RWPE2 (cell line): ENCODE results near the gene CIP2A.

ENCODE experiments used
- ATAC-seq: fragments of 200-7000 bp; cut with Tn5 transposase; 3 replicates; pipeline ENCODE4 v1.9.1; 2021; ENCODE audit warnings: low read depth
- DNase-seq: peaks from one replicate; pipeline ENCODE4 v3.0.0-alpha.2; 2020; ENCODE audit warnings: low spot score
- H3K27ac ChIP-seq: fragments of 450-650 bp; 2 replicates; pipeline ENCODE4 v1.5.1; 2017; ENCODE audit warnings: mild to moderate bottlenecking; ENCODE audit not compliant: poor library complexity, severe bottlenecking
- H3K27me3 ChIP-seq: fragments of 250-450 bp; sonication (Bioruptor Pico); 2 replicates; pipeline ENCODE4 v1.5.1; 2021; ENCODE audit warnings: mild to moderate bottlenecking, moderate library complexity; ENCODE audit not compliant: insufficient read depth, poor library complexity, severe bottlenecking
- H3K36me3 ChIP-seq: fragments of 250-450 bp; sonication (Bioruptor Pico); 2 replicates; pipeline ENCODE4 v1.5.1; 2020; ENCODE audit warnings: low read depth, mild to moderate bottlenecking, moderate library complexity
- H3K4me1 ChIP-seq: fragments of 250-450 bp; sonication (Bioruptor Pico); 2 replicates; pipeline ENCODE4 v1.5.1; 2021; ENCODE audit warnings: mild to moderate bottlenecking, moderate library complexity; ENCODE audit not compliant: insufficient read depth, poor library complexity, severe bottlenecking
- H3K4me3 ChIP-seq: fragments of 250-450 bp; sonication (Bioruptor Pico); 2 replicates; pipeline ENCODE4 v1.5.1; 2021; ENCODE audit warnings: mild to moderate bottlenecking, moderate library complexity; ENCODE audit not compliant: severe bottlenecking
- H3K9me3 ChIP-seq: fragments of 250-450 bp; sonication (Bioruptor Pico); 2 replicates; pipeline ENCODE4 v1.5.1; 2021; ENCODE audit warnings: mild to moderate bottlenecking, moderate library complexity; ENCODE audit not compliant: severe bottlenecking
- CTCF ChIP-seq: fragments of 450-650 bp; IDR thresholded peaks from one replicate; pipeline ENCODE4 v1.5.1; 2017; ENCODE audit warnings: mild to moderate bottlenecking, moderate library complexity; ENCODE audit not compliant: poor library complexity, severe bottlenecking

CIP2A gene

GRCh38 chr3:108516881-108517280 lies 72.4 kb downstream of the CIP2A start:
- no peak for TF ChIP-seq CTCF
- no peak for ATAC-seq
- no peak for DNase-seq
- no peaks in the 10 kb centered on the region for H3K36me3 ChIP-seq
- H3K27me3 ChIP-seq, result no peaks in the 10 kb centered on the region
- no peaks in the 10 kb centered on the region for H3K9me3 ChIP-seq
- no peaks in the 10 kb centered on the region for H3K4me1 ChIP-seq
- no peak overlapping the region for H3K4me3 ChIP-seq
- no peak overlapping the region for H3K27ac ChIP-seq

GRCh38 chr3:108513961-108514360 lies 75.3 kb downstream of the CIP2A start:
- no peaks in the 10 kb centered on the region for H3K4me1 ChIP-seq
- no peak for TF ChIP-seq CTCF
- DNase-seq (no peak), ATAC-seq (no peak)
- H3K27me3 ChIP-seq, result no peaks in the 10 kb centered on the region
- no peak overlapping the region for H3K4me3 ChIP-seq
- H3K9me3 ChIP-seq, result no peaks in the 10 kb centered on the region
- H3K27ac ChIP-seq, result no peak overlapping the region
- no peaks in the 10 kb centered on the region for H3K36me3 ChIP-seq

GRCh38 chr3:108512671-108513070 lies 76.6 kb downstream of the CIP2A start:
- no peaks in the 10 kb centered on the region for H3K4me1 ChIP-seq
- no peaks in the 10 kb centered on the region for H3K36me3 ChIP-seq
- no peak overlapping the region for H3K4me3 ChIP-seq
- H3K27ac ChIP-seq, result no peak overlapping the region
- TF ChIP-seq CTCF, result no peak
- H3K27me3 ChIP-seq, result no peaks in the 10 kb centered on the region
- ATAC-seq, result no peak
- H3K9me3 ChIP-seq, result no peaks in the 10 kb centered on the region
- no peak for DNase-seq

- Histone ChIP-seq H3K27ac (no peak overlapping the region), H3K36me3 (no peaks in the 10 kb centered on the region), H3K9me3 (no peaks in the 10 kb centered on the region), H3K27me3 (no peaks in the 10 kb centered on the region), H3K4me3 (no peak overlapping the region), H3K4me1 (no peaks in the 10 kb centered on the region)
- no peak for DNase-seq
- no peak for TF ChIP-seq CTCF
- no peak for ATAC-seq
These were observed 77.7 kb downstream of the CIP2A start for GRCh38 chr3:108511490-108511889.

- H3K9me3 ChIP-seq, result no peaks in the 10 kb centered on the region
- ATAC-seq (no peak), DNase-seq (no peak)
- H3K36me3 ChIP-seq, result no peaks in the 10 kb centered on the region
- no peaks in the 10 kb centered on the region for H3K4me1 ChIP-seq
- no peaks in the 10 kb centered on the region for H3K27me3 ChIP-seq
- H3K4me3 ChIP-seq, result no peak overlapping the region
- no peak overlapping the region for H3K27ac ChIP-seq
- TF ChIP-seq CTCF, result no peak
These were observed 78.2 kb downstream of the CIP2A start for GRCh38 chr3:108511055-108511454.
